Measurements from ENCODE around the gene MTFMT.

Gene MTFMT

DNA sequence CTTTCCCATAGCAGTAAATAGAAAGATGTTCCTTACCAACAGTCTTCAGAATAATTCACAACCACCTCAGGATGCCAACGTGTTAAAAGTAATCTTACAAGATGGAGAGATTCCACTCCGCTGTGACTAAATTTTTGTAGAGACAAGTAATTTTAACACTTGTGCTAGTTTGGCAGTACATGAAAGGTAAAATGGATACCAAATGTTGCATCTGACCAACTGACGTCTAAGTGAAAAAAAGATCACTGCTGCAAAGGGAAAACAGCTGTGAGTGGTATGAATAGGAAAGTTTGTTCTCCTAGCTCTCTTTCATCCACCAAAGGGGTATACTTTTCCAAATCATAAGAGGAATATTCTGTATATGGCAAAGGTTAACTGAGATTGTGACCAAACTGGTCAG, 42.3 kb downstream of the MTFMT start:
- DNase-seq (ENCODE audit: low read depth in 2 of 2) = no peak

- DNase-seq (ENCODE audit: low read depth in 2 of 2) = no peak
Measured at GRCh38 chr15:64985366-64986033, 43.9 kb downstream of the MTFMT start.

GRCh38 chr15:64982472-64982871, 47.0 kb downstream of the MTFMT start:
- DNase-seq (ENCODE audit: low read depth in 2 of 2) = no peak

DNA sequence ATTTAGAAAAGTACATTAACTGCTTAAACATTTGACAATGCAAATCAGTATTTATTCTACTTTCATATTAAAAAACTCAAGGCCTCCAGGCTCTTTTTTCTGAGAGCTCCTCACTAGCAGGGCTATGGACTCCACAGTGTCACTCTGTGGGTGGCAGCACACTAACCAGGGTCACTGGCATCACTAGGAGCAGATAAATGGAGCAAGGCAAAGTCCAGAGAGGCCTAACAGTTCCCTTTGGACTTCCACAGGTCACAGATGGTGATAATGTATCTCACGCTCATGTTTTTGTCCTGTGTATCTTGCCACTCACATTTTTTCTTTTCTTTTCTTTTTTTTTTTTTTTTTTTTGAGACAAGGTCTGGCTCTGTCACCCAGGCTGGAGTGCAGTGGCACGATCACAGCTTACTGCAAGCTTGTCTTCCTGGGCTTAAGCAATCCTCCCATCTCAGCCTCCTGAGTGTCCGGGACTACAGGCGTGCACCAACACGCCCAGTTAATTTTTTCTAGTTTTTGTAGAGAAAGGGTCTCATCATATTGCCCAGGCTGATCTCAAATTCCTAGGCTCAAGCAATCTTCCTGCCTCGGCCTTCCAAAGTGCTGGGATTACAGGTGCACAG, 47.5 kb downstream of the MTFMT start:
- DNase-seq (ENCODE audit: low read depth in 2 of 2) = no peak

DNA sequence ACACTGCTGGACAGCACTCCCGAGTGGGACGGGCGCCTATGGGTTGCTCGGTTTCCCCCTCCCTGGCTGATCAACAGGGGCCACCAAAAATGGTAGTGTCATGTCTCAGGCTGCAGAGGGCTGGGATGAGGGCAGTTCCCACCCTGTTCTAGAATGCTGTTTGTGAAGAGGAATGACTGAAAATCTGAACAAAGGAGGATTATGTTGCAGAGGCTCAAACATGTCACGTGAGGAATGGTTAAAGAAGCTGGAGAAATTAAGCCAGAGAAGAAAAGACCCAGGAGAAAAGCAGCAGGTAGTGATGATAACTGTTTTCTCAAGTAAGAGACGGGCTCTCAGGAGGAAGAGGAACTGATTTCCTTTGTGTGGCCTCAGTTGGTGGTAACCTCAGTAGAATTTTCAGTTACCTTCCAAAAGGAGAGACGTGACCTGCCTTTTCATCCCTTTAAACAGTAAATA, 50.2 kb downstream of the MTFMT start:
- DNase-seq (ENCODE audit: low read depth in 2 of 2) = no peak

DNA sequence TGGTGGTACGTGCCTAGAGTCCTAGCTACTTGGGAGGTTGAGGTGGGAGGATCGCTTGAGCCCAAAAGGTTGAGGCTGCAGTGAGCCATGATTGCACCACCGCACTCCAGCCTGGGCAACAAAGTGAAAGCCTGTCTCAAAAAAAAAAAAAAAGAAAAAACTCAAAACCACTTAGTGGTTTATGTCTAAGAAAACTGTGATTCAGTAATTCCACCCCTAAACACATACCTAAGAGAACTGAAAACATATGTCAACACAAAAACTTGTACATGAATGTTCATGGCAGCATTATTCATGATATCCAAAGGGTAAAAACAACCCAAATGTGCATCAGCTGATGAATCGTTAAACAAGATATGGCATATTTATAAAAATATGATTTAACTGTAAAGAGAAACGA, 54.0 kb downstream of the MTFMT start:
- DNase-seq (ENCODE audit: low read depth in 2 of 2) = no peak

- no peak for DNase-seq (ENCODE audit: low read depth in 2 of 2)
Measured at GRCh38 chr15:64970698-64971097, 58.7 kb downstream of the MTFMT start.

GRCh38 chr15:64969401-64969800, 60.0 kb downstream of the MTFMT start:
- no peak for DNase-seq (ENCODE audit: low read depth in 2 of 2)

GRCh38 chr15:64961013-64961412, 68.4 kb downstream of the MTFMT start:
- no peak for DNase-seq (ENCODE audit: low read depth in 2 of 2)

- no peak for DNase-seq (ENCODE audit: low read depth in 2 of 2)
Measured at GRCh38 chr15:64960153-64960552, 69.3 kb downstream of the MTFMT start.

- no peak for DNase-seq (ENCODE audit: low read depth in 2 of 2)
Measured at GRCh38 chr15:64959128-64959527, 70.3 kb downstream of the MTFMT start.

- DNase-seq (ENCODE audit: low read depth in 2 of 2) = no peak
Measured at GRCh38 chr15:64954395-64954794, 75.0 kb downstream of the MTFMT start.

DNA sequence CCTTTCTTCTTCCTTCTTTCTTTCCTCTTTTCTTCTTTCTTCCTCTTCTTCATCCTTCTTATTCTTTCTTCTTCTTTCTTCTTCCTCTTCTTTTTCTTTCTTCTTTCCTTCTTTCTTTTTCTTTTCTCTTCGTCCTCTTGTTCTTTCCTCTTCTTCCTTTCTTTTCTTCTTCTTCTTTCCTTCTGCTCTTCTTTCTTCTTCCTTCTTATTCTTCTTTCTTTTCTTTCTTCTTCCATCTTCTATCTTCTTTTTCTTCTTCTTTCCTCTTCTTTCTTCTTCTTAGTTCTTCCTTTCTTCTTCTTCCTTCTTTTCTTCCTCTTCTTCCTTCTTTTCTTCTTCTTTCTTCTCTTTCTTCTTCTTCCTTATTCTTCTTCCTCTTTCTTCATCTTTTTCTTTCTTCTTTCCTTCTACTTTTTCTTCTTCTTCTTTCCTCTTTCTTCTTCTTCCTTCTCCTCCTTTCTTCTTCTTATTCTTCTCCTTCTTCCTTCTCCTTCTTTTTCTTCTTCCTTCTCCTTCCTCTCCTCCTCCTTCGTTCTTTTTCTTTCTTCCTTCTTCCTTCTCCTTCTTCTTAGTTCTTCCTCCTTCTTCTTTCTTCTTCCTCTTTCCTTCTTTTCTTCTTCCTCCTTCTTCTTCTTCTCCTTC, 77.5 kb downstream of the MTFMT start:
- no peak for DNase-seq (ENCODE audit: low read depth in 2 of 2)
